NT2/D1 (cell line): Measurements from ENCODE around the gene NR3C1.

Experiments
- SUZ12 ChIP-seq: IDR thresholded peaks from 2 replicates; pipeline ENCODE4 v1.6.1; 2011; ENCODE audit not compliant: insufficient read length, insufficient read depth; ENCODE audit errors: extremely low read depth
- YY1 ChIP-seq: IDR thresholded peaks from 2 replicates; pipeline ENCODE4 v1.6.1; 2011; ENCODE audit not compliant: insufficient read length, insufficient read depth

GRCh38 chr5:143258559-143259253 lies 144.8 kb downstream of the NR3C1 start:
- no peak for TF ChIP-seq SUZ12
- no peak for TF ChIP-seq YY1
